ENCODE results near the gene CYTH4. TPM values are rescaled to one million over a fixed set of nuclear protein-coding genes. Genes with fewer than 3 reads are reported as not detected.

CYTH4 gene
- total RNA-seq, 2 experiments from 2014 or later = 106 to 110 TPM

DNA sequence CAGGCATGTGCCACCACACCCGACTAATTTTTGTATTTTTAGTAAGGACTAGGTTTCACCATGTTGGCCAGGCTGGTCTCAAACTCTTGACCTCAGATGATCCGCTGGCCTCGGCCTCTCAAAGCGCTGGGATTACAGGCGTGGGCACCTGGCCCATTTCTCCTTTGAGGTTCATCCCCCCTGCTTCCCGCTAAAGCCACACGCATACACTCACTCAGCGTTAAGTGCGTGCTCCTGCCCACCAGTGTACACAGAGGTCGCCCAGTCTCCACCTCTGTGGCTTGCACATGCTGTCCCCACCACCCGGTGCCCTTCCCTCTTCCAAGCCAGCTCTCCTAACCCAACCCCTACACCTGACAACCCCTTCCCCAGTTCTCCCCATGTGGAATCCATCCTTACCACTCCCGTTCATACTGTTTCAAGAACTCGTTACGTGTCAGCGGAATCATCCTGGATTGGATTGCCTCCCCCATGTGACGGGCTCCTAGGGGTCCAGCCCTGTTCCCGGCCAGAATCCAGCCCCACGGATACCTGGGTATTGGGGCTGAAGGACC, 15.7 kb upstream of the CYTH4 start:
- H3K9me3 Mint-ChIP-seq = peaks cover 11% of the 10 kb centered on the region
- H3K4me1 Mint-ChIP-seq = peaks cover 43% of the 10 kb centered on the region
- ChIA-PET CTCF (interaction anchor here (0.6 to 2.0 kb wide), 10 partner anchors 8 to 192 kb away, joined by 3 to 7 read pairs (median 4); partner anchors contain the start of gene RAC2), POLR2A (no interaction called here)
- peaks cover 24% of the 10 kb centered on the region for H3K27me3 Mint-ChIP-seq
- H3K27ac Mint-ChIP-seq = peak overlapping the region; percentile 94
- no peak for DNase-seq
- peak overlapping the region; percentile 79 for H3K4me3 Mint-ChIP-seq
- H3K36me3 Mint-ChIP-seq (ENCODE audit: low read depth) = peaks cover 6% of the 10 kb centered on the region

DNA sequence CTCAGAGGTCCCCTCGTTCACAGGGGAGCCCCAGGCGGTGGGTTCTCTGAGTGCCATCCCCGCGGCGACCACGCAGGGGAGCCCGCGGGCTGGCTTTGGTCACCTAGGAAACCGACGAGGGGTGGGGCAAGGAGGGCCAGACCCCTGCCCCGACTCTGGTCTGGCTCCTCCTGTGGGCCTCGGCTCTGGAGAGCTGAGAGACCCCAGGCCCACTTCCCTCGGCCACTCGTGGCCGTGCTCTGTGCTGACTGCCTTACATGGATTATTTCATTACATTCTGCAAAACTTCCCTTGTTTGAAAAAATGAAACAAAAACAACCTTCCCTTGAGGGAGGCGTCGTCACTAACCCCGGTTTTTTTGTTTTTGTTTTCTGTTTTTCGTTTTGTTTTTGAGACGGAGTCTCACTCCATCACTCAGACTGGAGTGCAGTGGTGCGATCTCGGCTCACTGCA, 15.1 kb upstream of the CYTH4 start:
- peaks cover 6% of the 10 kb centered on the region for H3K36me3 Mint-ChIP-seq (ENCODE audit: low read depth)
- DNase-seq = peak; percentile 74
- POLR2A ChIA-PET = no interaction called here
- CTCF ChIA-PET = interaction anchor here (0.7 to 2.0 kb wide), 12 partner anchors 8 to 116 kb away, joined by 3 to 7 read pairs (median 4); partner anchors contain the start of genes CYTH4 and RAC2
- H3K27me3 Mint-ChIP-seq = peaks cover 19% of the 10 kb centered on the region
- H3K4me3 Mint-ChIP-seq = peak overlapping the region; percentile 79
- peak overlapping the region; percentile 94 for H3K27ac Mint-ChIP-seq
- peaks cover 47% of the 10 kb centered on the region for H3K4me1 Mint-ChIP-seq
- peaks cover 11% of the 10 kb centered on the region for H3K9me3 Mint-ChIP-seq

DNA sequence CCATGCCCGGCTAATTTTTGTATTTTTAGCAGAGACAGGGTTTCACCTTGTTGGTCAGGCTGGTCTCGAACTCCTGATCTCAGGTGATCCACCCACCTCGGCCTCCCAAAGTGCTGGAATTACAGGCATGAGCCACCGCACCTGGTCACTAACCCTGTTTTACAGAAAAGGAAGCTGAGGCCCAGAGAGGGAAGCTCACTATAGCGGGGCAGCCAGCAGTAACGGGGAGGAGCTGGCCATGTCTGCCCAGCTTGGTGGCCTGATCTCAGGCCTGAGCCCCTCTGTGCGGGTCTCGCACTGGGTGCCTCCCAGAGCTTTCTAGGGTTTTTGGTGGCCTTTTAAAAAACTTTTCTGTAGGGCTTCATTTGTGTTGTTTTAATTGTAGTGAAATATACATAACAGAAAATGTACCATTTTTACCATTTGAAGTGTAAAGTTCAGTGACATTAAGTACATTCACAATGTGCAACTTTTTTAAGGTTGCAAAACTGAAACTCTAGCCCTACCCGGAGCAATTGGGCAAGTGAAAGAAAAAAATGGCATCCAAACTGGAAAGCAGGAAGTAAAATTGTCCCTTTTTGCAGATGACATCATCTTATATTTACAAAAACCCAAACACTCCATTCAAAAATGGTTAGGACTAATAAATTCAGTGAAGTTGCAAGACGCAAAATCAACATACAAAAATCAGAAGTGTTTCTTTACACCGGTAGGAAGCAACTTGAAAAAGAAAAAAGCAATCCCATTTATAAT, 14.5 kb upstream of the CYTH4 start:
- ChIA-PET POLR2A (no interaction called here), CTCF (interaction anchor here (0.6 to 2.0 kb wide), 13 partner anchors 9 to 157 kb away, joined by 3 to 7 read pairs (median 3); partner anchors contain the start of genes CYTH4 and RAC2)
- peaks cover 44% of the 10 kb centered on the region for H3K4me1 Mint-ChIP-seq
- no peak for DNase-seq
- H3K4me3 Mint-ChIP-seq = peak overlapping the region; percentile 79
- peaks cover 6% of the 10 kb centered on the region for H3K36me3 Mint-ChIP-seq (ENCODE audit: low read depth)
- H3K27ac Mint-ChIP-seq = peak overlapping the region; percentile 94
- peaks cover 11% of the 10 kb centered on the region for H3K9me3 Mint-ChIP-seq
- peaks cover 13% of the 10 kb centered on the region for H3K27me3 Mint-ChIP-seq

DNA sequence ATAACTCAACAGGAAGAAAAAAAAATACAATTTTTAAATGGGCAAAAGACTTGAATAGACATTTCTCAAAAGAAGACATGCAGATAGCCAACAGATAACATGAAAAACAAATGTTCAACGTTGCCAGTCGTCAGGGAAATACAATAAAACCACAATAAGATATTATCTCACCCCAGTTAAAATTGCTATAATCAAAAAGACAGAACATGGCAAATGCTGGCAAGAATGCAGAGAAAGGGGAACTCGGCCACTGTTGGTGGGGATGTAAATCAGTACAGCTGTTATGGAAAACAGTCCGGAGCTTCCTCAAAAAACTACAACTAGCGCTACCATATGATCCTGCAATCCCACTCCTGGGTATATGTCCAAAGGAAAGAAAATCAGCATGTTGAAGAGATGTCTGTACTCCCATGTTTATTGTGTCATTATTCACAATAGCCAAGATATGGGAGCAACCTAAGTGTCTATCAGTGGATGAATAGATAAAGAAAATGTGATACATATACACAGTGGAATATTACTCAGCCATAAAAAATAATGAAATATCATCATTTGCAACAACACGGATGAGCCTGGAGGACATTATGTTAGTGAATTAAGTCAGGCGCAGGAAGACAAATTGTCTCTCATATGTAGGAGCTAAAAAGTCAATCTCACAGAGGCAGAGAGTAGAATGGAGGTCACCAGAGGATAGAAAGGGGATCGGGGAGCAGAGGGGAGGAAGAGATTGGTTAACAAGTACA, 12.2 kb upstream of the CYTH4 start:
- Mint-ChIP-seq H3K27me3 (peaks cover 13% of the 10 kb centered on the region), H3K36me3 (ENCODE audit: low read depth) (peaks cover 2% of the 10 kb centered on the region), H3K4me3 (no peak overlapping the region), H3K4me1 (peaks cover 61% of the 10 kb centered on the region), H3K27ac (no peak overlapping the region), H3K9me3 (no peaks in the 10 kb centered on the region)
- POLR2A ChIA-PET = interaction anchor here (0.6 kb wide), 1 partner anchor 44 kb away, joined by 3 read pairs; no protein-coding TSS in a partner anchor
- DNase-seq = no peak
- CTCF ChIA-PET = interaction anchor here (1.0 to 1.4 kb wide), 3 partner anchors 10 to 71 kb away, joined by 3 to 4 read pairs (median 3); no protein-coding TSS in a partner anchor

DNA sequence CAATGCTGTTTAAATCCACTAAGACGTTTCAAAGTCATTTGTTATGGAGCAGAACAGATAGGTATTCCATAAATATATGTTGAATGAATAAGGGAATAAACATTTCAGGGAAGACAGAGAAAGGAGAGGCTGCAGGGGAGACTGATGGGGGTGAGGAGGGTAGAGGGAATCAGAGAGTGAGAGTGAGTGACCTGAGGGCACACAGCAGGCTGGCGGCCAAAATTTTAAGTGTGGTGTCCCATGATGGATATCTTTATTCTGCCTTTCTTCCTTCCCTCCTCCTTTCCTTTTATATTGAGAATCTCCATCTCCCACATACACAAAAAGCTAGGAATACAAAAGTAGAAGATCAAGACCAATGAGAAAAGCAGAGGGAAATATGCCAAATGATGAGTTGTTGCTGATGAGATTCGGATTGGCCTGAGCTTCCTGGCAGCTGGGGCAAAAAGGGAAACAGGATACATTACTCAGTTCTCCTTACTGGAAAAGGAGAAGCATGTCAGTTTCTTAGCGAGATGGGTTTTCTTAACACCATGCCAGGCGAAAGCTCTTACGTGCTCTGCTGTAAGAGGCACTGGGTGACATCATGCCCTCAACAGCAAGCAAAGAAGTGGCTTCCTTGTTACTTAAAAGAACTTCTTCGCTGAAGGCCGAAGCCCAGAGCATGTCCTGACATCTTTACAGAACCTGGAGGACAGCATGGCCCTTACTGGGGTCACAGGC, 11.2 kb upstream of the CYTH4 start:
- Mint-ChIP-seq H3K36me3 (ENCODE audit: low read depth) (no peaks in the 10 kb centered on the region), H3K4me1 (peaks cover 68% of the 10 kb centered on the region), H3K4me3 (no peak overlapping the region), H3K9me3 (no peaks in the 10 kb centered on the region), H3K27ac (no peak overlapping the region), H3K27me3 (peaks cover 13% of the 10 kb centered on the region)
- ChIA-PET CTCF (interaction anchor here (0.9 to 1.4 kb wide), 3 partner anchors 9 to 72 kb away, joined by 3 to 4 read pairs (median 4); no protein-coding TSS in a partner anchor), POLR2A (no interaction called here)
- no peak for DNase-seq

DNA sequence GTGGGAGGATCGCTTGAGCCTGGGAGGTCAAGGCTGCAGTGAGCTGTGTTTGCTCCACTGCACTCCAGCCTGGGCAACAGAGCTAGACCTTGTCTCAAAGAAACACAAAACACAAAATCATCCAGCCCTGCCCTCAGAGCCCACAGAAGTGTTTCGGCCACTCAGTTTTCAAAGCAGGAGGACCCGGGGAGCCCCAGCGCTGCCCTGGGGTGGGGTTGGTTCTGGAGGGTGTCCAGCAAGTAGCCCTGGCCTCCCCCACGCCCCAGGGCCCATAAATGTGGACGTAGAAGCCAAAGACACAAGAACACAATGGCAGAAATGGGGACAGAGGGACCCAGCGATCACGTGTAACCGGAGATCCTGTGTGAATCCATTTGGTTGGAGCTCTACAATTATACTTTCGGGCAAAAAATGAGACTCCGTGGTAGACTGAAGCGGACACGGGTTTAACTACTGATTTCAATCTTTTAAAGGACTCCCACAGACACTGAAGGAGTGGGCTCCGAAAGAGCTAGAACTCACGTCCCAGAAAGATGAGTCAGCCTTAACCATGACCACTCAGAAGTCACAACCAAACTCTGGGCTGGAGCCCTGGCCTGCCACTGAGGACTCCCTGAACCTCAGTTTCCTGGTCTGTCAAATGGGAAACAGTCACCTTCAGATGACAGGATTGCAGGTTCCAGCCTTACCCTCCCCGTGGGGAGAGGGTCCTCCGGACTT, 9.0 kb upstream of the CYTH4 start:
- no peak for DNase-seq
- ChIA-PET POLR2A (no interaction called here), CTCF (interaction anchor here (0.6 to 2.7 kb wide), 8 partner anchors 9 to 285 kb away, joined by 3 to 16 read pairs (median 4); partner anchors contain the start of gene CYTH4)
- Mint-ChIP-seq H3K27me3 (peaks cover 13% of the 10 kb centered on the region), H3K4me3 (no peak overlapping the region), H3K36me3 (ENCODE audit: low read depth) (peaks cover 2% of the 10 kb centered on the region), H3K9me3 (no peaks in the 10 kb centered on the region), H3K27ac (no peak overlapping the region), H3K4me1 (peaks cover 63% of the 10 kb centered on the region)

DNA sequence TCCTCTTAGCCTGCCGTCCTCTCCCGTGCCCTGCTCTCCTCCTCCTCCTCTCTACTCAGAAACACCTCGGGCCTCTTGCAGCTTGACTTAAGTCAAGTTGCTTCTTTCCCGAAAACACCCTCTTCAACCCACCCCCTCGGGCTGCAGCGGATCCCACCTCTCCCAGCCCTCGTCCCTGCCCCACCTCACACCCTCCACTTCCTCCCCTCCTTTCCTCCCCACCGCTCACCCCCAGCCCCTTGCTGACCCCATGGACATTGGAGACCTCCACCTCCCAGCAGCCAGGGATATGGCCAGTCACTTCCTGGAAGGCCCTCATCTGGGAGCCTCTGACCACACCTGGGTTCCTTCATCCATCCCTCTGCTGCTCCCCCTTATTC, 8.5 kb upstream of the CYTH4 start:
- peaks cover 13% of the 10 kb centered on the region for H3K27me3 Mint-ChIP-seq
- ChIA-PET CTCF (interaction anchor here (0.7 to 2.7 kb wide), 5 partner anchors 8 to 29 kb away, joined by 3 to 16 read pairs (median 4); partner anchors contain the start of gene CYTH4), POLR2A (no interaction called here)
- peaks cover 2% of the 10 kb centered on the region for H3K36me3 Mint-ChIP-seq (ENCODE audit: low read depth)
- no peak for DNase-seq
- H3K4me1 Mint-ChIP-seq = peaks cover 63% of the 10 kb centered on the region
- H3K4me3 Mint-ChIP-seq = no peak overlapping the region
- peak overlapping the region; percentile 48 for H3K27ac Mint-ChIP-seq
- H3K9me3 Mint-ChIP-seq = no peaks in the 10 kb centered on the region

DNA sequence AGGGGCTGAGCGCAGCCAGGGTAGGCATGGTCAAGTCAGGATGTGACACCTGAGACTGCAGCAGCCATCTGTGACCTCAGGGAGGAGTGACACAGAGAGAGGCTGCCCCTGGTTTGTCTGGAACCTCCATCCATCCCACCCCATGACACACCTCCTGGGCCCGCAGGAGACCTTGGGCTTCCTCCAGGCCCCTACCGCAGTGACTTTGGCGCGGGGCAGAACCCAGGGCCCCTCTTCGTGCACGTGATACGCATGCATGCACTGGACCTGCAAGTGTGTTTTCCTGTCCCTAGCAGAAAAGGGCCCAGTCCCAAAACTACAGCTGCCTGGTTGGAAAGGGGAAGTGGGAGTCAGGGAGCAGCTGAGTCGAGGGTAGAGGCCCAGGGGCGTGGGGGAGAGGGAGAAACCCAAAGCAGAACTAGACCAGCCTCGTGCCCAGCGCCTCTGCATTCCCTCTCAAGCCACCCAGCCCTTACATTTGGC, 7.9 kb upstream of the CYTH4 start:
- POLR2A ChIA-PET = no interaction called here
- Mint-ChIP-seq H3K27ac (no peak overlapping the region), H3K27me3 (peaks cover 13% of the 10 kb centered on the region), H3K4me3 (no peak overlapping the region), H3K4me1 (peaks cover 62% of the 10 kb centered on the region), H3K36me3 (ENCODE audit: low read depth) (peaks cover 2% of the 10 kb centered on the region), H3K9me3 (no peaks in the 10 kb centered on the region)
- no peak for DNase-seq
- CTCF ChIA-PET = interaction anchor here (2.3 to 2.7 kb wide), 2 partner anchors 8 to 14 kb away, joined by 6 to 16 read pairs; partner anchors contain the start of gene CYTH4

DNA sequence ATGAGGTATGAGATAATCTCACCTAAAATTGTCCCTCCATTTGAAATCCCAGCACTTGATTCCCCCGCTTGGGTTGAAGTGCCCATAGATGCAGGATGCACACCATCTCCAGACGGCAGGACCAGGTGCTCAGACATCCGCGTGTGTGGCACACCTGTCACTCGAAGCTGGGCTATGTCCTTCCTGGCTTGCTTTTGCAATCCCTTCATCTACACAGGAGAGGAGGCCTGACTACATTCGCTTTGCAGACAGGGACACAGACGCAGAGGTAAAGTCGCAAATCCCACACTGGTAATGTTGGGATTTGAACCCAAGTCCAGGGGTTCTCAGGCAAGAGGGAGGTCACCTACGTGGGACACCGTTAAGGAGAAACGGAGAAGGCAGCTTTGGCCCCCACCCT, 7.2 kb upstream of the CYTH4 start:
- Mint-ChIP-seq H3K27me3 (peaks cover 7% of the 10 kb centered on the region), H3K27ac (peak overlapping the region; percentile 57), H3K4me1 (peaks cover 55% of the 10 kb centered on the region), H3K4me3 (no peak overlapping the region), H3K36me3 (ENCODE audit: low read depth) (peaks cover 2% of the 10 kb centered on the region), H3K9me3 (no peaks in the 10 kb centered on the region)
- ChIA-PET CTCF (interaction anchor here (0.6 to 2.3 kb wide), 3 partner anchors 15 to 239 kb away, joined by 3 to 6 read pairs (median 3); no protein-coding TSS in a partner anchor), POLR2A (no interaction called here)
- DNase-seq = no peak

DNA sequence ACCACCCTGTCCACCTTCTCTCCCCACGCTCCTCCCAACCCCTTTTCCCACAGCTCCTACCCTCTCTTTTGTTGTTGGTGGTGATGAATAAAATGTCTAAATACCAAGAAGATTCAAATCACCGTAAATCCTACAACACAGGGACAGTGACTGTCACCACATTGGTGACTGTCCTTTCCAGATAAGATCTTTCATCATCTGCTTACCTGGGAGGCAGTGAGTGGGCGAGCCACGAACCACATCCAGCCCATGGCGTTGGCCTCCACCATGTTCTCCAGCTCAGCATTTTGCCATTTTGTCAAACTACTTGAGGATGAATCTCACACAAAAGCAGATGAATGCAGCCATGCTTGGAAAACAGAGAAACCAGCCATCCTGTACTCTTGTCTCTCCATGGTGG, 6.7 kb upstream of the CYTH4 start:
- H3K4me3 Mint-ChIP-seq = no peak overlapping the region
- peaks cover 2% of the 10 kb centered on the region for H3K36me3 Mint-ChIP-seq (ENCODE audit: low read depth)
- ChIA-PET CTCF (interaction anchor here (0.6 to 2.3 kb wide), 2 partner anchors 15 to 239 kb away, joined by 3 to 6 read pairs; no protein-coding TSS in a partner anchor), POLR2A (no interaction called here)
- H3K27ac Mint-ChIP-seq = no peak overlapping the region
- peaks cover 3% of the 10 kb centered on the region for H3K27me3 Mint-ChIP-seq
- peak; percentile 34 for DNase-seq
- no peaks in the 10 kb centered on the region for H3K9me3 Mint-ChIP-seq
- H3K4me1 Mint-ChIP-seq = peaks cover 52% of the 10 kb centered on the region

DNA sequence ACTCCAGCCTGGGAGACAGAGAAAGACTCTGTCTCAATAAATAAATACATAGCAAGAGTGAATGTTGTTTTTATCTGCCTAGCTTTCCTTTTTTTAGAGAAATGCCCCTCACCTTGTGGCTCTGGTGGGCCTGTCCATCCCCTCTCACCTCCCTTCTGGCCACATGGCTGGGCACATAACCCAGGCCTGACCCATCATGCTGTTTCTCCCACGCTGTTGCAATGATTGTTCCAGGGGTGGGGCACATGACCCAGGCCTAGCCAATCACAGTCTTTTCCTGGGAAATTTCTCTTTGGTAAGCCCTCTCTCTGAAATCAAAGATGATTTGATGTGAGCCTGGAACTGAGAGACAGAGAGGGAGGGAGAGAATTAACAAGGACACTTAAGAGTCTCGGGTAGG, 5.5 kb upstream of the CYTH4 start:
- DNase-seq = no peak
- POLR2A ChIA-PET = no interaction called here
- no peak overlapping the region for H3K4me3 Mint-ChIP-seq
- peaks cover 60% of the 10 kb centered on the region for H3K4me1 Mint-ChIP-seq
- peaks cover 2% of the 10 kb centered on the region for H3K36me3 Mint-ChIP-seq (ENCODE audit: low read depth)
- peak overlapping the region; percentile 46 for H3K27ac Mint-ChIP-seq
- no peaks in the 10 kb centered on the region for H3K27me3 Mint-ChIP-seq
- no peaks in the 10 kb centered on the region for H3K9me3 Mint-ChIP-seq
- CTCF ChIA-PET = interaction anchor here (1.0 to 2.3 kb wide), 4 partner anchors 9 to 16 kb away, joined by 3 to 6 read pairs (median 4); no protein-coding TSS in a partner anchor
